DOHH2 (cell line): ENCODE results near the gene TNFSF8.

Experiments used
- H3F3A ChIP-seq: fragments of 200-600 bp; sonication (generic), shearing (Covaris generic); 2 replicates; pipeline ENCODE4 v1.6.0; 2016; ENCODE audit warnings: antibody characterized with exemption, mild to moderate bottlenecking; ENCODE audit not compliant: control insufficient read depth, insufficient read depth
- H3K27ac ChIP-seq: fragments of 200-600 bp; sonication (generic); 2 replicates; pipeline ENCODE4 v1.5.1; 2014; ENCODE audit warnings: low read depth, mild to moderate bottlenecking, low read length, moderate library complexity
- H3K27me3 ChIP-seq: fragments of 200-600 bp; sonication (generic); 2 replicates; pipeline ENCODE4 v1.6.1; 2014; ENCODE audit warnings: mild to moderate bottlenecking, low read length, mixed read lengths; ENCODE audit not compliant: control insufficient read depth
- H3K36me3 ChIP-seq: fragments of 200-600 bp; sonication (generic); 2 replicates; pipeline ENCODE4 v1.6.1; 2014; ENCODE audit warnings: mild to moderate bottlenecking, low read length, moderate library complexity, mixed read lengths; ENCODE audit not compliant: control insufficient read depth
- H3K4me1 ChIP-seq: fragments of 200-600 bp; sonication (generic); 2 replicates; pipeline ENCODE4 v1.6.1; 2014; ENCODE audit warnings: mild to moderate bottlenecking, low read length, mixed read lengths; ENCODE audit not compliant: control insufficient read depth
- H3K4me2 ChIP-seq: fragments of 200-600 bp; sonication (generic); 2 replicates; pipeline ENCODE4 v1.6.0; 2014; ENCODE audit warnings: mild to moderate bottlenecking, low read length, moderate library complexity
- H3K4me3 ChIP-seq: fragments of 200-600 bp; sonication (generic); 2 replicates; pipeline ENCODE4 v1.5.1; 2014; ENCODE audit warnings: mild to moderate bottlenecking, low read length, mixed read lengths
- H3K79me2 ChIP-seq: fragments of 200-600 bp; sonication (generic); 2 replicates; pipeline ENCODE4 v1.6.1; 2014; ENCODE audit warnings: mild to moderate bottlenecking, low read length, mixed read lengths; ENCODE audit not compliant: control insufficient read depth
- H3K9me2 ChIP-seq: fragments of 200-600 bp; sonication (generic); replicated peaks from 2 replicates; pipeline ENCODE4 v1.6.1; 2014; ENCODE audit warnings: mild to moderate bottlenecking, low read length, mixed read lengths; ENCODE audit not compliant: control insufficient read depth
- H3K9me3 ChIP-seq: fragments of 200-600 bp; sonication (generic); 2 replicates; pipeline ENCODE4 v1.6.1; 2014; ENCODE audit warnings: antibody characterized with exemption, low read length, mixed read lengths; ENCODE audit not compliant: control insufficient read depth, insufficient read depth
- H4K20me1 ChIP-seq: fragments of 200-600 bp; sonication (generic); 2 replicates; pipeline ENCODE4 v1.6.0; 2014; ENCODE audit warnings: low read depth, mild to moderate bottlenecking, antibody characterized with exemption, low read length, moderate library complexity; ENCODE audit not compliant: control insufficient read depth, insufficient read depth
- CTCF ChIP-seq: fragments of 200-600 bp; sonication (generic); IDR thresholded peaks from one replicate; pipeline ENCODE4 v1.5.1; 2014; ENCODE audit warnings: antibody characterized with exemption, mild to moderate bottlenecking, low read depth, low read length; ENCODE audit not compliant: poor library complexity, severe bottlenecking
- EZH2phosphoT487 ChIP-seq: fragments of 200-600 bp; sonication (generic); IDR thresholded peaks from 2 replicates; pipeline ENCODE4 v1.6.1; 2017; ENCODE audit warnings: borderline replicate concordance, mild to moderate bottlenecking, antibody characterized with exemption, low read length, moderate library complexity, mixed read lengths

The TNFSF8 gene

GRCh38 chr9:114894609-114895433, 35.6 kb downstream of the TNFSF8 start:
- H4K20me1 ChIP-seq = no peaks in the 10 kb centered on the region
- H3K9me3 ChIP-seq = no peaks in the 10 kb centered on the region
- H3K9me2 ChIP-seq = no peaks in the 10 kb centered on the region
- TF ChIP-seq CTCF (no peak), EZH2phosphoT487 (no peak)
- H3F3A ChIP-seq = peaks cover 4% of the 10 kb centered on the region; the same call in 1 of the 2 replicates
- no peak overlapping the region for H3K4me3 ChIP-seq
- H3K36me3 ChIP-seq = no peaks in the 10 kb centered on the region
- no peaks in the 10 kb centered on the region for H3K79me2 ChIP-seq
- peaks cover 43% of the 10 kb centered on the region for H3K4me1 ChIP-seq
- no peak overlapping the region for H3K27ac ChIP-seq
- H3K27me3 ChIP-seq = no peaks in the 10 kb centered on the region
- H3K4me2 ChIP-seq = no peak overlapping the region

GRCh38 chr9:114894206-114894605, 36.2 kb downstream of the TNFSF8 start:
- peaks cover 4% of the 10 kb centered on the region; the same call in 1 of the 2 replicates for H3F3A ChIP-seq
- no peak overlapping the region for H3K4me3 ChIP-seq
- no peaks in the 10 kb centered on the region for H3K79me2 ChIP-seq
- no peaks in the 10 kb centered on the region for H4K20me1 ChIP-seq
- H3K36me3 ChIP-seq = no peaks in the 10 kb centered on the region
- H3K4me2 ChIP-seq = peak overlapping the region; percentile 46; the same call in 1 of the 2 replicates
- H3K9me3 ChIP-seq = no peaks in the 10 kb centered on the region
- TF ChIP-seq CTCF = no peak
- TF ChIP-seq EZH2phosphoT487 = no peak
- H3K27me3 ChIP-seq = no peaks in the 10 kb centered on the region
- H3K27ac ChIP-seq = no peak overlapping the region
- H3K9me2 ChIP-seq = no peaks in the 10 kb centered on the region
- peaks cover 37% of the 10 kb centered on the region for H3K4me1 ChIP-seq

- no peaks in the 10 kb centered on the region for H3K36me3 ChIP-seq
- no peaks in the 10 kb centered on the region for H3K9me3 ChIP-seq
- H3K4me1 ChIP-seq = peaks cover 29% of the 10 kb centered on the region
- H3F3A ChIP-seq = peaks cover 4% of the 10 kb centered on the region; the same call in 1 of the 2 replicates
- H4K20me1 ChIP-seq = no peaks in the 10 kb centered on the region
- no peaks in the 10 kb centered on the region for H3K27me3 ChIP-seq
- TF ChIP-seq EZH2phosphoT487 (no peak), CTCF (no peak)
- no peaks in the 10 kb centered on the region for H3K9me2 ChIP-seq
- H3K4me2 ChIP-seq = peak overlapping the region; percentile 46
- H3K79me2 ChIP-seq = no peaks in the 10 kb centered on the region
- H3K4me3 ChIP-seq = no peak overlapping the region
- H3K27ac ChIP-seq = peak overlapping the region; percentile 33
These were observed 37.0 kb downstream of the TNFSF8 start for GRCh38 chr9:114893221-114894010.
